Epidermal melanocyte (primary cell): Measurements from ENCODE around the gene THRB.

Experiments used
- DNase-seq: peaks from one replicate; pipeline ENCODE4 v3.0.0; 2011; ENCODE audit warnings: low spot score; ENCODE audit not compliant: insufficient read length

The THRB gene

GRCh38 chr3:24494618-24495325 is at the start of gene THRB:
Gene THRB, minus strand, starts transcription at chr3:24494850.
- no peak for DNase-seq

GRCh38 chr3:24541935-24542334 is 47.3 kb upstream of the THRB start:
- DNase-seq = no peak

- no peak for DNase-seq
These were observed 46.2 kb upstream of the THRB start for GRCh38 chr3:24540821-24541220.

- DNase-seq = no peak
These were observed 45.0 kb upstream of the THRB start for GRCh38 chr3:24539699-24540098.

GRCh38 chr3:24538891-24539290 is 44.2 kb upstream of the THRB start:
- no peak for DNase-seq

GRCh38 chr3:24533561-24534193 is 39.0 kb upstream of the THRB start:
- DNase-seq = no peak

- no peak for DNase-seq
These were observed 35.8 kb upstream of the THRB start for GRCh38 chr3:24530471-24530870.

- DNase-seq = no peak
These were observed 34.6 kb upstream of the THRB start for GRCh38 chr3:24529210-24529609.

GRCh38 chr3:24526640-24527212 is 32.1 kb upstream of the THRB start:
- no peak for DNase-seq

- DNase-seq = no peak
These were observed 30.9 kb upstream of the THRB start for GRCh38 chr3:24525557-24525956.

GRCh38 chr3:24525022-24525421 is 30.4 kb upstream of the THRB start:
- no peak for DNase-seq

GRCh38 chr3:24523988-24524727 is 29.5 kb upstream of the THRB start:
- no peak for DNase-seq

- no peak for DNase-seq
These were observed 28.6 kb upstream of the THRB start for GRCh38 chr3:24523215-24523614.

- no peak for DNase-seq
These were observed 27.5 kb upstream of the THRB start for GRCh38 chr3:24522146-24522579.

GRCh38 chr3:24521420-24522145 is 26.9 kb upstream of the THRB start:
- no peak for DNase-seq

GRCh38 chr3:24520976-24521419 is 26.3 kb upstream of the THRB start:
- no peak for DNase-seq

GRCh38 chr3:24520101-24520495 is 25.4 kb upstream of the THRB start:
- DNase-seq = no peak

- no peak for DNase-seq
These were observed 24.9 kb upstream of the THRB start for GRCh38 chr3:24519368-24520100.

GRCh38 chr3:24518990-24519367 is 24.3 kb upstream of the THRB start:
- DNase-seq = no peak

GRCh38 chr3:24514119-24514518 is 19.5 kb upstream of the THRB start:
- no peak for DNase-seq

- no peak for DNase-seq
These were observed 18.8 kb upstream of the THRB start for GRCh38 chr3:24513463-24513862.
